H9 (cell line): ENCODE results near the gene KIF26B. TPM values are rescaled to one million over a fixed set of nuclear protein-coding genes. Genes with fewer than 3 reads are reported as not detected.
A peak's percentile ranks its signal among the peaks of the same experiment; 100 is the strongest.

ENCODE experiments used
- DNase-seq: peaks from one replicate; pipeline ENCODE4 v3.0.0-alpha.2; 2017
- H2AFZ ChIP-seq: one replicate; pipeline ENCODE4 v1.6.1; 2013; ENCODE audit warnings: mild to moderate bottlenecking, low read length, control low read depth, moderate library complexity
- H2AK5ac ChIP-seq: 2 replicates; pipeline ENCODE4 v1.6.1; 2013; ENCODE audit warnings: low read length, control low read depth, mixed read lengths; ENCODE audit not compliant: insufficient read length
- H2BK120ac ChIP-seq: one replicate; pipeline ENCODE4 v1.6.1; 2013; ENCODE audit warnings: low read depth, mild to moderate bottlenecking, low read length, control low read depth, inconsistent platforms; ENCODE audit not compliant: poor library complexity, severe bottlenecking
- H2BK12ac ChIP-seq: 2 replicates; pipeline ENCODE4 v1.6.1; 2013; ENCODE audit warnings: low read length, control low read depth, mixed read lengths, low read depth; ENCODE audit not compliant: insufficient read length
- H2BK15ac ChIP-seq: 2 replicates; pipeline ENCODE4 v1.6.1; 2013; ENCODE audit warnings: low read depth, low read length, control low read depth
- H2BK20ac ChIP-seq: one replicate; pipeline ENCODE4 v1.6.1; 2013; ENCODE audit warnings: low read depth, mild to moderate bottlenecking, low read length, control low read depth, inconsistent platforms; ENCODE audit not compliant: poor library complexity, severe bottlenecking
- H2BK5ac ChIP-seq: 2 replicates; pipeline ENCODE4 v1.6.1; 2013; ENCODE audit warnings: low read length, control low read depth, mixed read lengths; ENCODE audit not compliant: insufficient read length
- H3K14ac ChIP-seq: 2 replicates; pipeline ENCODE4 v1.6.1; 2013; ENCODE audit warnings: low read length, control low read depth; ENCODE audit not compliant: insufficient read depth
- H3K18ac ChIP-seq: 2 replicates; pipeline ENCODE4 v1.6.1; 2013; ENCODE audit warnings: low read depth, mild to moderate bottlenecking, mixed read lengths, low read length, control low read depth; ENCODE audit not compliant: insufficient read length
- H3K23ac ChIP-seq: 2 replicates; pipeline ENCODE4 v1.6.1; 2013; ENCODE audit warnings: low read length, control low read depth, mixed read lengths, low read depth; ENCODE audit not compliant: insufficient read length
- H3K23me2 ChIP-seq: 2 replicates; pipeline ENCODE4 v1.6.1; 2013; ENCODE audit warnings: low read depth, mild to moderate bottlenecking, mixed read lengths, low read length, control low read depth; ENCODE audit not compliant: insufficient read length, poor library complexity, severe bottlenecking
- H3K27ac ChIP-seq: 2 replicates; pipeline ENCODE4 v1.5.1; 2013; ENCODE audit warnings: low read length, control low read depth, mixed read lengths, low read depth; ENCODE audit not compliant: insufficient read length
- H3K27me3 ChIP-seq: 2 replicates; pipeline ENCODE4 v1.6.1; 2013; ENCODE audit warnings: low read length, control low read depth, inconsistent platforms; ENCODE audit not compliant: insufficient read depth
- H3K4ac ChIP-seq: 2 replicates; pipeline ENCODE4 v1.6.1; 2013; ENCODE audit warnings: low read depth, mild to moderate bottlenecking, control low read depth, inconsistent platforms, low read length, moderate library complexity
- H3K4me1 ChIP-seq: 2 replicates; pipeline ENCODE4 v1.6.1; 2013; ENCODE audit warnings: low read length, control low read depth, inconsistent platforms; ENCODE audit not compliant: insufficient read depth
- H3K4me2 ChIP-seq: 2 replicates; pipeline ENCODE4 v1.6.1; 2013; ENCODE audit warnings: low read length, control low read depth, mixed read lengths; ENCODE audit not compliant: insufficient read length, insufficient read depth
- H3K56ac ChIP-seq: 2 replicates; pipeline ENCODE4 v1.6.1; 2013; ENCODE audit warnings: low read depth, mild to moderate bottlenecking, mixed read lengths, low read length, control low read depth; ENCODE audit not compliant: insufficient read length
- H3K79me1 ChIP-seq: 2 replicates; pipeline ENCODE4 v1.6.1; 2013; ENCODE audit warnings: low read depth, mild to moderate bottlenecking, moderate library complexity, low read length, control low read depth, inconsistent platforms; ENCODE audit not compliant: insufficient read depth, poor library complexity, severe bottlenecking
- H3K79me2 ChIP-seq: 2 replicates; pipeline ENCODE4 v1.6.1; 2013; ENCODE audit warnings: low read length, control low read depth, inconsistent platforms; ENCODE audit not compliant: insufficient read depth
- H3K9ac ChIP-seq: 2 replicates; pipeline ENCODE4 v1.6.1; 2013; ENCODE audit warnings: low read length, control low read depth, mixed read lengths; ENCODE audit not compliant: insufficient read length; ENCODE audit errors: extremely low read depth
- H3K9me3 ChIP-seq: one replicate; pipeline ENCODE4 v1.6.1; 2013; ENCODE audit warnings: low read depth, low read length, inconsistent platforms; ENCODE audit not compliant: control insufficient read depth
- H3T11ph ChIP-seq: one replicate; pipeline ENCODE4 v1.6.1; 2013; ENCODE audit warnings: mild to moderate bottlenecking, low read length, control low read depth, inconsistent platforms
- H4K20me1 ChIP-seq: one replicate; pipeline ENCODE4 v1.6.1; 2013; ENCODE audit not compliant: control insufficient read depth, insufficient read length, insufficient read depth
- H4K5ac ChIP-seq: 2 replicates; pipeline ENCODE4 v1.6.1; 2013; ENCODE audit warnings: low read depth, mild to moderate bottlenecking, mixed read lengths, low read length, control low read depth; ENCODE audit not compliant: insufficient read length
- H4K8ac ChIP-seq: replicated peaks from 2 replicates; pipeline ENCODE4 v1.6.1; 2013; ENCODE audit warnings: low read length, control low read depth, mixed read lengths, low read depth; ENCODE audit not compliant: insufficient read length
- H4K91ac ChIP-seq: 2 replicates; pipeline ENCODE4 v1.6.1; 2013; ENCODE audit warnings: low read depth, mild to moderate bottlenecking, moderate library complexity, mixed read lengths, low read length, control low read depth; ENCODE audit not compliant: insufficient read length
- H3K27ac Mint-ChIP-seq, 3 experiments: 2 replicates in 2 of 3; 3 replicates in 1 of 3; pipeline ENCODE4 v1.8.0; 2020 to 2021; ENCODE audit warnings: mixed read lengths in 3 of 3, mild to moderate bottlenecking in 1 of 3, moderate library complexity in 1 of 3
- H3K27me3 Mint-ChIP-seq: 2 replicates; pipeline ENCODE4 v1.8.0; 2021; ENCODE audit warnings: low read depth, mild to moderate bottlenecking, moderate library complexity, mixed read lengths
- H3K36me3 Mint-ChIP-seq, 3 experiments: 2 replicates in 2 of 3; 3 replicates in 1 of 3; pipeline ENCODE4 v1.8.0; 2020 to 2021; ENCODE audit warnings: low read depth in 3 of 3, mixed read lengths in 3 of 3; ENCODE audit not compliant: insufficient read depth in 1 of 3
- H3K4me1 Mint-ChIP-seq, 2 experiments: 2 replicates each; pipeline ENCODE4 v1.8.0; 2020; ENCODE audit warnings: mixed read lengths in 2 of 2
- H3K4me3 Mint-ChIP-seq, 2 experiments: 2 replicates in 1 of 2; 3 replicates in 1 of 2; pipeline ENCODE4 v1.8.0; 2020 to 2021; ENCODE audit warnings: mild to moderate bottlenecking in 2 of 2, mixed read lengths in 2 of 2, moderate library complexity in 1 of 2
- H3K9me3 Mint-ChIP-seq, 2 experiments: 2 replicates in 1 of 2; 3 replicates in 1 of 2; pipeline ENCODE4 v1.8.0; 2020; ENCODE audit warnings: mild to moderate bottlenecking in 2 of 2, mixed read lengths in 2 of 2, moderate library complexity in 1 of 2
- WGBS: extraction: QIAGEN DNeasy Blood & Tissue Kit; methylation state at CpG from one replicate; pipeline ENCODE4 v1.1.7; 2013; ENCODE audit warnings: missing lambda C conversion rate, low lambda C conversion rate, mixed read lengths; ENCODE audit not compliant: insufficient read length; ENCODE audit errors: extremely low coverage; 5-methylcytosine and 5-hydroxymethylcytosine counted together
- total RNA-seq: library from RNA; stranded (reverse); gene quantifications from 2 replicates; pipeline ENCODE4 v1.2.1, GENCODE V29; 2021
- TF ChIP-seq, protein P1 (sequence below): fragments of 200-600 bp; sonication (generic); conservative IDR thresholded peaks from 3 replicates; pipeline ENCODE4 v1.8.0; 2021; ENCODE audit warnings: antibody characterized with exemption, mild to moderate bottlenecking

Gene KIF26B
- total RNA-seq, 1 experiment from 2014 or later = 0.13 TPM

GRCh38 chr1:245277276-245277675, 122.5 kb downstream of the KIF26B start:
- Histone ChIP-seq H2BK15ac (no peak overlapping the region), H2BK12ac (no peak overlapping the region), H3K4me2 (no peak overlapping the region), H3K9me3 (no peaks in the 10 kb centered on the region), H3K79me2 (no peaks in the 10 kb centered on the region), H3K56ac (no peak overlapping the region), H3K27me3 (no peaks in the 10 kb centered on the region), H4K20me1 (no peaks in the 10 kb centered on the region), H2BK120ac (no peak overlapping the region), H3K9ac (no peak overlapping the region), H3K14ac (no peak overlapping the region), H3K79me1 (no peaks in the 10 kb centered on the region), H3K23ac (no peak overlapping the region), H2AFZ (no peak overlapping the region), H3K4ac (no peak overlapping the region), H2AK5ac (no peak overlapping the region), H2BK5ac (no peak overlapping the region), H4K5ac (no peak overlapping the region), H3K18ac (no peak overlapping the region), H3K23me2 (no peaks in the 10 kb centered on the region), H2BK20ac (no peak overlapping the region), H3K4me1 (no peaks in the 10 kb centered on the region), H4K8ac (no peak overlapping the region), H4K91ac (no peak overlapping the region), H3K27ac (no peak overlapping the region), H3T11ph (no peak overlapping the region)
- Mint-ChIP-seq H3K4me1 (peaks cover 11 to 13% of the 10 kb centered on the region in 2 experiments), H3K9me3 (peaks cover 1 to 2% of the 10 kb centered on the region in 2 experiments; a peak in 3 of 5 replicates), H3K36me3 (peaks cover 0 to under 1% (median 0%) of the 10 kb centered on the region in 3 experiments; a peak in 1 of 7 replicates), H3K4me3 (no peak overlapping the region), H3K27ac (no peak overlapping the region), H3K27me3 (no peaks in the 10 kb centered on the region; the same call in none of the 2 replicates)
- TF ChIP-seq, protein P1, sequence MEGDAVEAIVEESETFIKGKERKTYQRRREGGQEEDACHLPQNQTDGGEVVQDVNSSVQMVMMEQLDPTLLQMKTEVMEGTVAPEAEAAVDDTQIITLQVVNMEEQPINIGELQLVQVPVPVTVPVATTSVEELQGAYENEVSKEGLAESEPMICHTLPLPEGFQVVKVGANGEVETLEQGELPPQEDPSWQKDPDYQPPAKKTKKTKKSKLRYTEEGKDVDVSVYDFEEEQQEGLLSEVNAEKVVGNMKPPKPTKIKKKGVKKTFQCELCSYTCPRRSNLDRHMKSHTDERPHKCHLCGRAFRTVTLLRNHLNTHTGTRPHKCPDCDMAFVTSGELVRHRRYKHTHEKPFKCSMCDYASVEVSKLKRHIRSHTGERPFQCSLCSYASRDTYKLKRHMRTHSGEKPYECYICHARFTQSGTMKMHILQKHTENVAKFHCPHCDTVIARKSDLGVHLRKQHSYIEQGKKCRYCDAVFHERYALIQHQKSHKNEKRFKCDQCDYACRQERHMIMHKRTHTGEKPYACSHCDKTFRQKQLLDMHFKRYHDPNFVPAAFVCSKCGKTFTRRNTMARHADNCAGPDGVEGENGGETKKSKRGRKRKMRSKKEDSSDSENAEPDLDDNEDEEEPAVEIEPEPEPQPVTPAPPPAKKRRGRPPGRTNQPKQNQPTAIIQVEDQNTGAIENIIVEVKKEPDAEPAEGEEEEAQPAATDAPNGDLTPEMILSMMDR = peak; percentile 76
- no CpG with 5 or more reads among the region's 3 CpGs for WGBS
- peak; percentile 64 for DNase-seq
